Fibroblast of lung (primary cell): ENCODE data around the gene ITIH4.

Experiments
- EZH2 ChIP-seq: IDR thresholded peaks from 2 replicates; pipeline ENCODE4 v1.5.1; 2012; ENCODE audit warnings: low read length, control low read depth, mild to moderate bottlenecking; ENCODE audit errors: missing control alignments
- TF ChIP-seq, protein P1 (sequence below), 2 donors: IDR thresholded peaks in 1 of 2; conservative IDR thresholded peaks in 1 of 2; 1 replicate in 1 of 2; 2 replicates in 1 of 2; pipeline ENCODE4 v1.5.1; 2011 to 2012; ENCODE audit warnings: low read length in 2 of 2, control low read depth in 1 of 2, inconsistent platforms in 1 of 2, low read depth in 1 of 2, mild to moderate bottlenecking in 1 of 2

DNA sequence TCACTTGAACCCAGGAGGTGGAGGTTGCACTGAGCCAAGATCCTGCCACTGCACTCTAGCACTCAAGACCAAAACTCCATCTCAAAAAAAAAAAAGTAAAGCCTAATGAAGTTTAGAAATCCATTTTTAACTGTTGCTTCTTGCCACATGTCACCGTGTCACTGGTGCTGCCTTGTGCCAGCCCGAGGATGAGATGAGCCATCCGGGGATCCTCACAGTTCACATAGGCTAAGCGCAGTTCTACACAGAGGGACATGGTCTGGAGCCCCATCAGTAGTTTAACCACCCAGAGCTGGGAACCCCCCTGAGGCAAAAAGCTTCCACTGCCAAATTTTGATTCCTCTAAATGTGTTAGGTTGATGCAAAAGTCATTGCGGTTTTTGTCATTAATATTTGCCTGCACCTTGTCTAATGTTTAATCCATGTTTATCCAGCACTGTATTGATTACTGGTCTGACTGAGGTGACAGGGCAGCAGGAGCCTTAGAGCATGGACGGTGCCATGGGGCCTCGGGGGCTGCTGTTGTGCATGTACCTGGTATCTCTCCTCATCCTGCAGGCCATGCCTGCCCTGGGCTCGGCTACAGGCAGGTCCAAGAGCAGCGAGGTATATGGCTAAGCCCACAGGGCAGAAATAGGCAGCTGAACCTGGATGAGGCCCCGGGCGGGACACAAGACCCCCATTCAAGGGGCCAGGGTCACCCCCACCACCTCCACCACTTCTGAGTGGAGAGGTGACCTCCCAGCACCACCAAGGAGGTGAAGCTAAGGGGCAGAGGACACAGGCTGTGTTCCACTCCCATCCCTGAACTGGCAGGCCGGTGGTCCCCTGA lies 53.1 kb downstream of the ITIH4 start, which contains the start of gene ITIH1:
- TF ChIP-seq, protein P1, sequence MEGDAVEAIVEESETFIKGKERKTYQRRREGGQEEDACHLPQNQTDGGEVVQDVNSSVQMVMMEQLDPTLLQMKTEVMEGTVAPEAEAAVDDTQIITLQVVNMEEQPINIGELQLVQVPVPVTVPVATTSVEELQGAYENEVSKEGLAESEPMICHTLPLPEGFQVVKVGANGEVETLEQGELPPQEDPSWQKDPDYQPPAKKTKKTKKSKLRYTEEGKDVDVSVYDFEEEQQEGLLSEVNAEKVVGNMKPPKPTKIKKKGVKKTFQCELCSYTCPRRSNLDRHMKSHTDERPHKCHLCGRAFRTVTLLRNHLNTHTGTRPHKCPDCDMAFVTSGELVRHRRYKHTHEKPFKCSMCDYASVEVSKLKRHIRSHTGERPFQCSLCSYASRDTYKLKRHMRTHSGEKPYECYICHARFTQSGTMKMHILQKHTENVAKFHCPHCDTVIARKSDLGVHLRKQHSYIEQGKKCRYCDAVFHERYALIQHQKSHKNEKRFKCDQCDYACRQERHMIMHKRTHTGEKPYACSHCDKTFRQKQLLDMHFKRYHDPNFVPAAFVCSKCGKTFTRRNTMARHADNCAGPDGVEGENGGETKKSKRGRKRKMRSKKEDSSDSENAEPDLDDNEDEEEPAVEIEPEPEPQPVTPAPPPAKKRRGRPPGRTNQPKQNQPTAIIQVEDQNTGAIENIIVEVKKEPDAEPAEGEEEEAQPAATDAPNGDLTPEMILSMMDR (conservative IDR thresholded peaks at IDR 0.05 in 1 of 2, IDR thresholded peaks at IDR 0.05 in 1 of 2; ENCODE audit: low read depth in 1 of 2, low read length in 2 of 2): no peak
- TF ChIP-seq EZH2: no peak
